B cell (primary cell): ENCODE results near the gene TRPT1.

ENCODE experiments used
- CTCF ChIP-seq: fragments of 200-600 bp; IDR thresholded peaks from one replicate; pipeline ENCODE4 v1.8.0; 2022; ENCODE audit warnings: antibody characterized with exemption, mild to moderate bottlenecking
- EZH2 ChIP-seq: IDR thresholded peaks from 2 replicates; pipeline ENCODE4 v1.6.1; 2012; ENCODE audit warnings: borderline replicate concordance, low read depth, mild to moderate bottlenecking, moderate library complexity, low read length; ENCODE audit not compliant: insufficient read depth, poor library complexity, severe bottlenecking

GRCh38 chr11:64224151-64224890 is 1.7 kb downstream of the TRPT1 start:
- no peak for TF ChIP-seq CTCF
- TF ChIP-seq EZH2: no peak
